HepG2 (cell line): ENCODE measurements around the gene GPT2. TPM values are rescaled to one million over a fixed set of nuclear protein-coding genes. Genes with fewer than 3 reads are reported as not detected.

Experiments
- ATAC-seq: fragments of 200-7000 bp; cut with Tn5 transposase; 3 replicates; pipeline ENCODE4 v1.9.1; 2020; ENCODE audit warnings: mild to moderate bottlenecking, moderate library complexity
- BruUV-seq: library from RNA; stranded (reverse); fragments of 400-500 nt; replicated peaks from 2 replicates; lab custom pipeline; 2021; lab: Mats Ljungman, UMichigan
- CTCF ChIA-PET: fragments of 300-600 bp; formaldehyde crosslinking; extraction: SDS; loops from one replicate; lab custom pipeline; 2021; ENCODE audit warnings: low total read pairs, inconsistent platforms, low intra/inter-chr PET ratio; lab: Yijun Ruan, JAX
- POLR2A ChIA-PET: fragments of 350-600 bp; sonication (Branson Sonifier 250); formaldehyde crosslinking; loops from one replicate; lab custom pipeline; 2020; ENCODE audit warnings: antibody characterized with exemption, inconsistent platforms; lab: Yijun Ruan, JAX
- DNase-seq: peaks from one replicate; pipeline ENCODE4 v3.0.0-alpha.2; 2015; ENCODE audit warnings: low spot score
- FAIRE-seq: peaks from 3 replicates; lab custom pipeline; 2011; peaks lifted over from hg19 to GRCh38; lab: Jason Lieb, UNC
- H2AFZ ChIP-seq: one replicate; pipeline ENCODE4 v1.6.1; 2011; ENCODE audit warnings: low read length, inconsistent platforms
- H3K27ac ChIP-seq: fragments of 300-600 bp; 3 replicates; pipeline ENCODE4 v1.8.0; 2011; ENCODE audit warnings: mixed run types, mild to moderate bottlenecking, mixed read lengths, low read length, inconsistent platforms; ENCODE audit not compliant: insufficient read depth; ENCODE audit errors: extremely low read length
- H3K27me3 ChIP-seq, 2 experiments: fragments of 200-600 bp in 1 of 2; 2 replicates in 1 of 2; 3 replicates in 1 of 2; pipeline versions ENCODE4 v1.6.0 to v1.8.0; 2011; ENCODE audit warnings: low read length in 2 of 2, mild to moderate bottlenecking in 2 of 2, moderate library complexity in 2 of 2, inconsistent platforms in 1 of 2; ENCODE audit not compliant: insufficient read depth in 2 of 2, control insufficient read depth in 1 of 2
- H3K36me3 ChIP-seq, 2 experiments: fragments of 200-600 bp in 1 of 2; replicated peaks in 1 of 2; 2 replicates in 1 of 2; 3 replicates in 1 of 2; pipeline versions ENCODE4 v1.5.1 to v1.8.0; 2011; ENCODE audit warnings: low read length in 2 of 2, inconsistent platforms in 1 of 2; ENCODE audit not compliant: insufficient read depth in 2 of 2, control insufficient read depth in 1 of 2
- H3K4me1 ChIP-seq: 2 replicates; pipeline ENCODE4 v1.5.1; 2012; ENCODE audit warnings: low read length, inconsistent platforms; ENCODE audit not compliant: insufficient read depth
- H3K4me2 ChIP-seq: 2 replicates; pipeline ENCODE4 v1.6.0; 2011; ENCODE audit warnings: low read depth, low read length, inconsistent platforms
- H3K4me3 ChIP-seq, 3 experiments: fragments of 200-600 bp in 1 of 3; sonication (generic), shearing (Covaris generic) in 1 of 3; replicated peaks in 1 of 3; 2 replicates each; pipeline ENCODE4 v1.5.1; 2011 to 2016; ENCODE audit warnings: low read length in 3 of 3, inconsistent platforms in 2 of 3, low read depth in 2 of 3, mild to moderate bottlenecking in 2 of 3, control low read depth in 1 of 3, mixed read lengths in 1 of 3; ENCODE audit not compliant: insufficient read depth in 1 of 3
- H3K79me2 ChIP-seq: one replicate; pipeline ENCODE4 v1.6.1; 2011; ENCODE audit warnings: low read length, inconsistent platforms; ENCODE audit not compliant: insufficient read depth
- H3K9ac ChIP-seq: 2 replicates; pipeline ENCODE4 v1.6.0; 2011; ENCODE audit warnings: mild to moderate bottlenecking, low read depth, low read length, inconsistent platforms; ENCODE audit not compliant: insufficient read depth
- H3K9me3 ChIP-seq: 2 replicates; pipeline ENCODE4 v1.5.1; 2012; ENCODE audit warnings: mild to moderate bottlenecking, low read length
- H4K20me1 ChIP-seq: 2 replicates; pipeline ENCODE4 v1.6.0; 2011; ENCODE audit warnings: inconsistent platforms, mild to moderate bottlenecking, low read length, moderate library complexity; ENCODE audit not compliant: insufficient read depth
- CREBL2 ChIP-seq: sonication (generic); formaldehyde crosslinking; IDR thresholded peaks from 2 replicates; pipeline ENCODE4 v1.8.1; 2023; ENCODE audit warnings: missing genetic modification reagents, mild to moderate bottlenecking, borderline replicate concordance
- FOXP1 ChIP-seq, 2 experiments: fragments of 450-650 bp in 1 of 2; IDR thresholded peaks; 2 replicates each; pipeline ENCODE4 v1.6.1; 2017 to 2018; ENCODE audit warnings: antibody characterized with exemption in 1 of 2
- IRX3 ChIP-seq: sonication (generic); formaldehyde crosslinking; IDR thresholded peaks from 2 replicates; pipeline ENCODE4 v1.8.1; 2023; ENCODE audit warnings: mild to moderate bottlenecking, low read depth, missing genetic modification reagents, borderline replicate concordance
- KLF13 ChIP-seq: sonication (generic); formaldehyde crosslinking; IDR thresholded peaks from 2 replicates; pipeline ENCODE4 v1.4.0; 2020; ENCODE audit warnings: mild to moderate bottlenecking, missing genetic modification reagents
- KLF16 ChIP-seq, 2 experiments: sonication (generic) in 1 of 2; formaldehyde crosslinking in 1 of 2; IDR thresholded peaks; 2 replicates each; pipeline versions ENCODE4 v1.6.1 to v1.8.0; 2016 to 2023; ENCODE audit warnings: missing genetic modification reagents in 2 of 2, missing compliant biosample characterization in 1 of 2
- LRRFIP1 ChIP-seq: sonication (generic); formaldehyde crosslinking; conservative IDR thresholded peaks from 2 replicates; pipeline ENCODE4 v1.4.0; 2020; ENCODE audit warnings: missing genetic modification reagents
- NFKBIZ ChIP-seq: IDR thresholded peaks from 2 replicates; pipeline ENCODE4 v1.6.1; 2018; ENCODE audit warnings: missing genetic modification reagents, missing compliant biosample characterization
- TBX2 ChIP-seq: sonication (generic); formaldehyde crosslinking; IDR thresholded peaks from 2 replicates; pipeline ENCODE4 v1.5.0; 2020; ENCODE audit warnings: missing genetic modification reagents, mild to moderate bottlenecking, borderline replicate concordance
- ZNF468 ChIP-seq: sonication (generic); formaldehyde crosslinking; IDR thresholded peaks from 2 replicates; pipeline ENCODE4 v1.8.0; 2022; ENCODE audit warnings: mild to moderate bottlenecking, moderate library complexity, missing genetic modification reagents
- ZNF691 ChIP-seq: sonication (generic); formaldehyde crosslinking; IDR thresholded peaks from 2 replicates; pipeline ENCODE4 v1.4.0; 2020; ENCODE audit warnings: missing genetic modification reagents, low read depth, mild to moderate bottlenecking, borderline replicate concordance
- ZNF777 ChIP-seq: sonication (generic); formaldehyde crosslinking; IDR thresholded peaks from 2 replicates; pipeline ENCODE4 v1.4.0; 2020; ENCODE audit warnings: missing genetic modification reagents
- WGBS: methylation state at CpG from one replicate; pipeline ENCODE4 v1.1.6; 2017; ENCODE audit warnings: low lambda C conversion rate; 5-methylcytosine and 5-hydroxymethylcytosine counted together
- in situ Hi-C: cut with HindIII; loops from 2 replicates; pipeline ENCODE4 v1.10.0; 2017; ENCODE audit warnings: low pct_unique_long_range_greater_than_20kb; ENCODE audit not compliant: extremely low pct_ligation_motif_present
- intact Hi-C: fragments of 100-400 bp; cut with micrococcal nuclease; formaldehyde crosslinking; loops from one replicate; pipeline ENCODE4 v1.10.0; 2022; ENCODE audit not compliant: unreplicated experiment
- polyA plus RNA-seq, 8 experiments: library from polyadenylated mRNA; depleted of rRNA in 3 of 8; stranded (reverse) in 7 of 8; unstranded in 1 of 8; fragments of >200 nt; fragmentation: Illumina TruSeq in 4 of 8; extraction: Trizol in 4 of 8; gene quantifications; 2 replicates each; pipeline versions ENCODE4 v1.2.1 to v1.2.3, GENCODE V29; 2011 to 2016; ENCODE audit warnings: low read depth in 4 of 8, missing spikeins in 1 of 8, mixed read lengths in 1 of 8; ENCODE audit not compliant: insufficient read depth in 1 of 8
- total RNA-seq, 5 experiments: library from RNA; depleted of rRNA; stranded (reverse); fragments of >200 nt; fragmentation: Illumina TruSeq; extraction: Trizol; gene quantifications; 2 replicates each; pipeline ENCODE4 v1.2.3, GENCODE V29; 2016; ENCODE audit warnings: low read depth in 1 of 5
- TF ChIP-seq, protein P1 (sequence below): sonication (generic); formaldehyde crosslinking; IDR thresholded peaks from 2 replicates; pipeline ENCODE4 v1.8.1; 2023; ENCODE audit warnings: mild to moderate bottlenecking, moderate library complexity, missing genetic modification reagents
- TF ChIP-seq, protein P2 (sequence below): sonication (generic); formaldehyde crosslinking; IDR thresholded peaks from 2 replicates; pipeline ENCODE4 v1.5.1; 2020; ENCODE audit warnings: missing genetic modification reagents, mild to moderate bottlenecking, borderline replicate concordance

Gene GPT2
- total and polyA plus RNA-seq, 2 of the 13 experiments (the other 11 are each of a cell fraction or from before 2014, with no cell fraction given): 138 to 267 TPM

- TF ChIP-seq TBX2 (CRISPR knock-in tag): peak; percentile 97
- 0 out of 2 replicates have a peak, but pooled peaks have one; percentile 44 for TF ChIP-seq CREBL2
- peak in 1 of 2 experiments; percentile 98; a peak in 2 of 4 replicates for TF ChIP-seq KLF16 (CRISPR knock-in tag; IDR thresholded peaks at IDR 0.05)
Measured at GRCh38 chr16:46882304-46882939, 1.7 kb upstream of the GPT2 start (continued).

GRCh38 chr16:46882940-46883307 is 1.2 kb upstream of the GPT2 start:
- Histone ChIP-seq H3K36me3 (peaks cover 0 to 17% of the 10 kb centered on the region in 2 experiments; a peak in 3 of 5 replicates), H3K4me1 (peaks cover 80% of the 10 kb centered on the region), H3K4me3 (peak overlapping the region; percentile 49 to 99 (median 60)), H3K27ac (peak overlapping the region; percentile 95), H3K4me2 (peak overlapping the region; percentile 97), H2AFZ (no peak overlapping the region), H4K20me1 (peaks cover 20% of the 10 kb centered on the region), H3K9me3 (no peaks in the 10 kb centered on the region), H3K27me3 (no peaks in the 10 kb centered on the region; a peak in 1 of 5 replicates), H3K9ac (peak overlapping the region; percentile 93), H3K79me2 (peaks cover 38% of the 10 kb centered on the region)
- DNase-seq (peak; percentile 36), ATAC-seq (peak; percentile 1; the same call in 2 of the 3 replicates), FAIRE-seq (no peak)
- intact Hi-C loops: loop anchor here (1.0 to 2.0 kb wide), 2 partner anchors 14 to 19 kb away; no protein-coding TSS in a partner anchor
- 4% methylated on average over 6 of the region's 6 CpGs for WGBS
- ChIA-PET POLR2A (interaction anchor here (0.6 to 11.8 kb wide), 14 partner anchors 8 to 1360 kb away, joined by 3 to 306 read pairs (median 7); no protein-coding TSS in a partner anchor), CTCF (interaction anchor here (1.3 to 1.6 kb wide), 2 partner anchors 24 to 29 kb away, joined by 4 to 7 read pairs; no protein-coding TSS in a partner anchor)
- no TSS peak for BruUV-seq
- in situ Hi-C loops: no loop called here
- no peak for TF ChIP-seq ZNF777
- TF ChIP-seq, protein P1, sequence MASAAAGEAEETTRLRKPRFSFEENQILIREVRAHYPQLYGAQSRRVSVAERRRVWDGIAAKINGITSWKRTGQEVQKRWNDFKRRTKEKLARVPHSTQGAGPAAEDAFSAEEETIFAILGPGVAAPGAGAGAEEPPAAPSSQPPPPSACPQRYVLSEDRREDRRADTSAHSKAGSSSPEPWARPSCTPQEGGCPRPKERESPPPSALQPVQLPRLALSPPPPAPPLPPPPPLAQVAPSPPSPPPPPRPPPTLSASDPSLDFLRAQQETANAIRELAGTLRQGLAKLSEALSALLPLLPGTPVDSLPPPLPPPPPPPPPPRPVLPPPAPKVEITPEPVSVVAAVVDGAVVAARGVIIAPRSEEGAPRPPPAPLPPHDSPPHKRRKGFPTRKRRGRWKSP: no peak; the same call in 1 of the 2 replicates
- 0 out of 2 replicates have a peak, but pooled peaks have one; percentile 9 for TF ChIP-seq IRX3 (CRISPR knock-in tag)
- TF ChIP-seq KLF13 (CRISPR knock-in tag): no peak
- no peak for TF ChIP-seq NFKBIZ (CRISPR knock-in tag)
- TF ChIP-seq FOXP1 (IDR thresholded peaks at IDR 0.05): no peak
- no peak for TF ChIP-seq FOXP1 (CRISPR knock-in tag; IDR thresholded peaks at IDR 0.05)
- peak; percentile 75; the same call in 1 of the 2 replicates for TF ChIP-seq ZNF468 (CRISPR knock-in tag)
- TF ChIP-seq LRRFIP1: no peak
- TF ChIP-seq ZNF691 (CRISPR knock-in tag): no peak
- TF ChIP-seq, protein P2, sequence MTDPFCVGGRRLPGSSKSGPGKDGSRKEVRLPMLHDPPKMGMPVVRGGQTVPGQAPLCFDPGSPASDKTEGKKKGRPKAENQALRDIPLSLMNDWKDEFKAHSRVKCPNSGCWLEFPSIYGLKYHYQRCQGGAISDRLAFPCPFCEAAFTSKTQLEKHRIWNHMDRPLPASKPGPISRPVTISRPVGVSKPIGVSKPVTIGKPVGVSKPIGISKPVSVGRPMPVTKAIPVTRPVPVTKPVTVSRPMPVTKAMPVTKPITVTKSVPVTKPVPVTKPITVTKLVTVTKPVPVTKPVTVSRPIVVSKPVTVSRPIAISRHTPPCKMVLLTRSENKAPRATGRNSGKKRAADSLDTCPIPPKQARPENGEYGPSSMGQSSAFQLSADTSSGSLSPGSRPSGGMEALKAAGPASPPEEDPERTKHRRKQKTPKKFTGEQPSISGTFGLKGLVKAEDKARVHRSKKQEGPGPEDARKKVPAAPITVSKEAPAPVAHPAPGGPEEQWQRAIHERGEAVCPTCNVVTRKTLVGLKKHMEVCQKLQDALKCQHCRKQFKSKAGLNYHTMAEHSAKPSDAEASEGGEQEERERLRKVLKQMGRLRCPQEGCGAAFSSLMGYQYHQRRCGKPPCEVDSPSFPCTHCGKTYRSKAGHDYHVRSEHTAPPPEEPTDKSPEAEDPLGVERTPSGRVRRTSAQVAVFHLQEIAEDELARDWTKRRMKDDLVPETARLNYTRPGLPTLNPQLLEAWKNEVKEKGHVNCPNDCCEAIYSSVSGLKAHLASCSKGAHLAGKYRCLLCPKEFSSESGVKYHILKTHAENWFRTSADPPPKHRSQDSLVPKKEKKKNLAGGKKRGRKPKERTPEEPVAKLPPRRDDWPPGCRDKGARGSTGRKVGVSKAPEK (CRISPR knock-in tag): 0 out of 2 replicates have a peak, but pooled peaks have one; percentile 21
